GM21737 (cell line): ENCODE results near the gene CTNNBL1.

ENCODE experiments used
- ATAC-seq: cut with Tn5 transposase; IDR thresholded peaks from one replicate; pipeline ENCODE4 v1.9.1; 2021; ENCODE audit warnings: mild to moderate bottlenecking, moderate library complexity; ENCODE audit not compliant: unreplicated experiment

CTNNBL1 gene

DNA sequence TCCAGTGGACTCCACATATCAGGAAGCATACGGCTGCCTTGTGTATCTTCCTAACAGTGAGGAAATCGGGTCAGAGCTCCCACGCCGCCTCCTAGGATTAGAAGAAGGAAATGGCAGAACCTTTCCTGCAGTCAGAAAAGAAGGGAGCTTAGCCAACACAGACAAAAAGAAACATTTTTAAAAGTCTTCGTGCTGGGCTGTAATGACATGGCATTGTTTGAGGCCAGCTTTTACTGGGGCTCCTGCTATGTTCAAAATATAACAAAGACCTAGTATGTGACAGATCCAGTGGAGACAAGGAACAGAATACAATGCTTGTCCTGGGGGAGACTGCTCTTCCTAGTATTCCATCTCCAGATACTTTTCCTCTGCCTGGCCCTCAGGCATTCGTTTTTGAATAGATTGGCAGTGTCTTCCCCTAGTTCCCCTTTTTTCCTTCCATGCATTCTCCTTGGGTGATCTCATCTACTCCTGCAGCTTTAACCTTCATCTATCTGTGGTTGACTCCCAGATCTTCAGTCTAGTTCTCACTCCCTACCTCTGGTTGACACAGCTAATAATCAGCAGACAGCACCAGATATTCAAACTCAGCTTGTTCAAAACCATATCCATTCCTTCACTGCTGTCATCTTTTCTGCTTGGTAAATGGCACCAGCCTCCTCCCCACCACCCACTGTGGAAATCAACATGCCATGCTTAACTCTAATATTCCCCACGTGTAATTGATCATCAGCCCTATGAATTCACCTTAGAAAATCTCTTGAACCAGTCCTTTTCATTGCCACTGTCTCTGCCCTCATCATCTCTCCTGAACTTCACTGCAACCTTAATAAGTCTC lies 114.6 kb downstream of the CTNNBL1 start:
- ATAC-seq = no peak

DNA sequence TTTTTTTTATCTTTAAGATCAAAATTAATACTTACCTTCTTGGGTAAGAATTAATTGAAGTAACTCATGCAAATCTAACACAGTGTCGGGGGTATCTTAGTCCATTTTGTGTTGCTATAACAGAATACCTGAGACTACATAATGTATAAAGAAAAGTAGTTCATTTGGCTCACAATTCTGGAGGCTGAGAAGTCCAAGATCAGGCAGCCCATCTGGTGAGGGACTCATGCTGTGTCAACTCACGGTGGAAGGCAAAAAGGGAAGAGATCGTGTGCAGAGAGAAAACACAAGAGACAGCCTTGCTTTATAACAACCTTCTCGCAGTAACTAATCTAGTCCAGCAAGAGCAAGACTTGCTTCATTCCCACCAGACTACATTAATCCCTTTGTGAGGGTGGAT lies 116.2 kb downstream of the CTNNBL1 start:
- ATAC-seq = no peak

DNA sequence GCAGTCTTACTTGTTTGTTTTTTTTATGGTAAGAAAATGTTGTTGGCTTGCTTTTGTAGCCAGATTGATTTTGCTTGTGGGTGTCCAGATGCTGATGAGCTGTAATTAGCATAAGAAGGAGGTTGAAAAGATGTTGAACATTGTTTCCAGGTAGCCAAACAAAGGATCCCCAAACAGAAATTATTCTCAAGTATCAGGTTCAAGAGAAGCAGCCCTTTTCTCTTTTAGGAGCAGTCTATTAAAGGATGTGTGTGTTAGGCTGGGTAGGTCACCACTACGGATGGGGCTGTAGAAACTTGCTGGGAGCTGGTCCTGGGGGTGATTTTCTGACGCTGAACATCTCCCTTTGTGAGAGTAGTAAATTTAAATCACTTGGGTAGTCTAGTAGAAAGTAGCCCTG lies 122.2 kb downstream of the CTNNBL1 start:
- no peak for ATAC-seq

DNA sequence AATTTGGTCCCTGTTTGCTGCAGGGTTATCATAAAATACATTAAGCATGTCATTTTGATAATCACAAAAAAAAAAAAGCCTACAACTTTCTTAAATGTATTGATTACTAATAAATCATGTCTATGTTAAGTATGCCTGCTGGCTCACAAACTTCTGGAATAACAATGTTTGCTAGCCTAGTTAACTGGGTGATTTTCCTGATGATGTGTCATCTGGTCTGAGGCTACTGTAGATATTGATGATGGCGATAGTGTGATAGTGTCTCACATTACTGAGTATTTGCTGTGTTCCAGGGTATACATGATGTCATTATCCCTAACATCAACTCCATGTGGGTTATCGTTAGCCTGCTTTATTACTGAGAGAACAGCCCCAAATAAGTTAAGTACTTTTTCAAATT lies 122.9 kb downstream of the CTNNBL1 start:
- no peak for ATAC-seq

DNA sequence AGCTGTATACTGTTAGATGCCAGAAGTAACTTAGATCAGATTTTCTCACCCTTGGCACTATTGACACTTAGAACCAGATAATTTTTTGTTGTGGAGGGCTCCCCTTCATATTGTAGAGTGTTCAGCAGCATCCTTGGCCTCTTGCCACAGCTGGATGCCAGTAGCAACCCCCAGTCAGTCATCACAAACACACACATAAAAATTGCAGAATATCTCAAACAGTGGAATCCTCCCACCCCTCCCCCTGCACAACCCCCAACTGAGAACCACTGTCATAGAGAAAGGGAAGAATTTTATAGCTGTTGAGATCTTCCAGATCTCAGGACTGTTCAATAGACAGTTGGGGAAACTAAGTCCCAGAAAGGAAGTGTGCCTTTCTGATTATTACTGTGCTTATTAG lies 127.9 kb downstream of the CTNNBL1 start:
- no peak for ATAC-seq

DNA sequence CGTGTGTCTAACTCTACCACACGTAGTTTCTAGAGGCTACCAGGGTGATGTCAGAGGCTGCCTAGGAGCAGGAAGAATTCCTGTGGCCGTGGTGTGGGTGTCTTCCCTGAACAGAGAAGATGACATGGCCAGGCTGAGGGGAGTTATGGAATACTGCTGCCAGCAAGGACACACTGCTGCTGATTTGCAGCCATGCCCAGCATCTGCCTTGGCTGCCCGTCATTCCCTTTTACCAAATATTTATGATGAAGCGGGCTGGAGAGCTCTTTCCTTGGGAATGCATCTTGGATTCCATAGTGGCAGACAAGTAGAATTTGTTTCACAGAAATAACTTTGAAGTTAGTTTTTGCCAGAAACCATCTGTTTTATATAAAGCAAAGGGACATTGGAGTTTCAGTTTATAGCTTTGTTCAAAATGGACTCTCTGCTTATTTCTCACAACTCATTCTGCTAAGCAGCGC lies 128.3 kb downstream of the CTNNBL1 start:
- no peak for ATAC-seq

DNA sequence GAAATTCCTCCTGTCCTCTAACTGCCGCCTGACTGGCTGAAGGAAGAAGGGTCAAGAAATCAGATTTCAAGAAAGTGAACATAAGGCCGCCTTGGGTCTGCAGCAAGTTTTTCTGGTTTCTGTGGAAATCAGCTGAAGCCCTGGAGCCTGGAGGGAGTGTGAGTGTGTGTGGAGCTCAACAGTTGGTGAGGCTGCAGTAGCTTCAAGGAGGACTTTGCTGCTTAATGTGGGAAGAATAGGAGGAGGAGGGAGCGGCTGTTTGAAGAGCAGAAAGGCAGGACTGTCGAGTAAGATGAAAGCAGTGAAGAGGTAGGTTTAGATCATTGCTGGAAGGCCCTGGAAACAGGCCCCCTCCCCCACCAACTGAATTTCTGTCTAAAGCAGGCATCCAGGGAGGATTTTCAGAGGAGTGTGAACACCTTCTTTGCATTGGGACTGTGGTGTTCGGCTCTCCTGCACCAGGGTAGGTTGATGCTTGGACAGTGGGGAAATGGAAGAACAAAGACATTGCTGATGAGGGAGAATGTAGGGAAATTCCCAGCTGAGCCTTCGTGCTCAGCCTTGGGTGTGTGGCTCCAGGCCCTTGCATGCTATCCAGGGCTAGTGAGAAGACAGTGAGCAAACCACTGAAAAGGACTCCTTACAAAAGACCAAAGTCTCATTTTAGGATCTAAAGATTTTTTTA lies 129.6 kb downstream of the CTNNBL1 start:
- ATAC-seq = no peak

DNA sequence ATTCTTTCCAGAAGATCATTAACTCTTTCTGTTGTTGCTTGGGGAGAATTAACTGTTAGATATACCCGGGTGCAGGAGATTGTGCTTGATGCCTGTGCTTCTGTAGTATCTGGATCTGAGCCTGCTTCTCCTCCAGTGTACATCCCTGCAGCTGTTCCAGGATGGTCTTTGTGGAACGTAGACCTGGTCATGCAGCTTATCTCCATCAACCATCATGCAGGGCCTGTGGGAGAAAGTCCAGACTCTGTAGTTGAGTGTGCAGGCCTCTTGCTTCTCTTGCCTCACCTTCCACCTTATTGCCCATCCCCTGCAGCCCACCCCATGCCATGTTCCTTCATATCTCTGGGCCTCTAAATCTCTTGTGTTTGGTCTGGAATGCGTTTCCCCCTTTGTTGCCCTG lies 133.8 kb downstream of the CTNNBL1 start:
- ATAC-seq = no peak

DNA sequence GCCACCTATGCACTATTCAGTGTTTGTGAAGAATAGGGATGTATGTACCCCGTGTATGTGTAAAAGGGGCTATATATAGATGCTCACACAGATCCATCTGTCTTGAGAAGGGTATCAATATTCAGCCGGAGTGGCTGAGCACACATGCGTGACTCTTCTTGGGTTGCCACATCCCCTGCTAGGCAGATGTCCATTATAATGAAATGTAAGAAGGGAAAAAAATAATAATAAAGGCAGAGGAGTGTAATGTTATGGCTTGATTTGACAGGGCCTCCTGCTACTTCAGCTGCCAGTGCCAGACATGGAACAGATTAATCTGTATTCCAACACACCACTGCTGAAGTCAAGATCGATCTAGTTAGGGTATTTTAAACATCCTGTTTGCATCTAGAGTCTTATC lies 134.9 kb downstream of the CTNNBL1 start:
- ATAC-seq = no peak

DNA sequence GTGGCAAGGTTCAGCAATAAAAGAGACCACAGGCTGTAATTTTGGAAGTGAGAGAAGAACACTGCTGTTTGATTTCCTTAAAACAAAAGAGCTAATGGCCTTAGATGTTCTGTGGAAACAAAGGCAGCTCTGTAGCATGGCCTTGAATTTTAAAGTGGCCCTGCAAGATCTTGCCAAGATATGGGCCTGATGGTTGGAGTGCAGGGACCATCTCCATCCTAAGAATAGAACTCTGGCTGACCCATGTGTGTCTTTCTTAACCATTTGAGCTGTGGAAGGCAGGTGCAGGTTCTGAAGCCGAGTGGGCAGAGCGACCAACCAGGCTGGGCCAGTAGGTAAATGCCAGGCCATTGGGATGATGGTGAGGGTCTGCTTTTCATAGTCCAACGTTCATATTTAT lies 135.3 kb downstream of the CTNNBL1 start:
- no peak for ATAC-seq

DNA sequence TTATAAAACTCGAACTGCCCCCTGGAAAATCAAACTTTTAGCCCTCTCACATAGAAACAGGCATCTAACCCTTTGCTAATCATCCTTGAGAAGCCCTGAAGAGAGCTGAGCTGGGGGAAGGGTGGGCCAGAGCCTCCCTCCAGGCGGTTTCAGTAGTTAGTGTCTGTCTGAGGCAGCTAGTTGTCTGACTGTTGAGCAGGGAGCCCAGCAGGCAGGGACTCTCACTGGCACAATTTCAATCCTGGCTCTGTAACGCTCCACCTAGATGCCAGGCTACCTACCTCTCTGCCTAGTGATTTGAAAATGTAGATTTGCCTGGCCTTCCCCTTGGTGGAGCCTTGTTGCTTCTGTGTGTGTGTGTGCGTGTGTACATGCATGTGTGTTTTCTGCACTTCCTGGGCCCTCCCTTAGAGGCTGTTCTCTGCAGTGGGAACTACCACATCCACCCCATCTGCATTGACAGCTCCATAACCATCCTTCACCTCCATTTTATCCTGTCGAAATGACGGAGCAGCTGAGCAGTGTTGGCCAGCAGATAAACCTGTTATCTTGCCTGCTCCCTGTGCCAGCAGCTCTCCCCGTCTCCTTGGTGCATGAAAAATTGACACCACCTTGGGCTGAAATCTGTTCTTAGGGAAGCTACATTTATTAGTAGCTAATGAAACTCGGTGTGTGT lies 139.5 kb downstream of the CTNNBL1 start:
- no peak for ATAC-seq

DNA sequence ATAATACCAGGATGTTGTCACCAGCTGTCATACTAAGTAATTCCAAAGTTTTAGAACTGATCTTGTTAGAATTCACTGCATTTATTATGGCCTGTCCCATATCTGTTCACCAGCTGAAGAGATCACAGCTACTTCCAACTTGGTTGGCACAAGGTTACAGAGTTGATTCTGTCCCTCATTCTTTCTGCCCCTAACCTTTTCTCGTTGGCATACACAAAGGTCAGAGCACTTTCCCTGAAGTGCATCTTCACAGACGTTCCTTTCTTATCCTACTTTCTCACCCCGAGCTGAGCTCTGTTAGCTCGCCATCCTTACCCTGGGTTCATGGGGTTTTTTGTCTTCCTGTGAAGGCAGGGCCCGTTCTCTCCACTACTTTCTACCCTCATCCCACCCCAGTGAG lies 143.1 kb downstream of the CTNNBL1 start:
- no peak for ATAC-seq

DNA sequence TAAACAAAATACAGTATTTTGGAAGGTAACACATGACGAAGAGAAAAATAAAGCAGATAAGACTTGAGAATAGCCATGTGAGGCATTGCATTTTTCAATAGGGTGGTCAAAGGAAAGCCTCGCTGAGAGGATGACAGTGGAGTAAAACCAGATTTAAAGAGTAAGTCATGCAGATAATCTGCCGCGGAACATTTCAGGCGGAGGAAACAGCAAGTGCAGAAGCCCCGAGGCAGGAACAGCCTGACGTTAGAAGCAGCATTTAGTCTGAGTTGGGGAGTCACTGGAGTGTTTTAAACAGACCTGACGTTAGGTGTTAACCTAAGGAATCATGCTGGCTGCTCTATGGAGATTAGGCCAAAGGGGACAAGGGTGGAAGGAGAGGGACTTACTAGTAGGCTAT lies 144.1 kb downstream of the CTNNBL1 start:
- no peak for ATAC-seq

DNA sequence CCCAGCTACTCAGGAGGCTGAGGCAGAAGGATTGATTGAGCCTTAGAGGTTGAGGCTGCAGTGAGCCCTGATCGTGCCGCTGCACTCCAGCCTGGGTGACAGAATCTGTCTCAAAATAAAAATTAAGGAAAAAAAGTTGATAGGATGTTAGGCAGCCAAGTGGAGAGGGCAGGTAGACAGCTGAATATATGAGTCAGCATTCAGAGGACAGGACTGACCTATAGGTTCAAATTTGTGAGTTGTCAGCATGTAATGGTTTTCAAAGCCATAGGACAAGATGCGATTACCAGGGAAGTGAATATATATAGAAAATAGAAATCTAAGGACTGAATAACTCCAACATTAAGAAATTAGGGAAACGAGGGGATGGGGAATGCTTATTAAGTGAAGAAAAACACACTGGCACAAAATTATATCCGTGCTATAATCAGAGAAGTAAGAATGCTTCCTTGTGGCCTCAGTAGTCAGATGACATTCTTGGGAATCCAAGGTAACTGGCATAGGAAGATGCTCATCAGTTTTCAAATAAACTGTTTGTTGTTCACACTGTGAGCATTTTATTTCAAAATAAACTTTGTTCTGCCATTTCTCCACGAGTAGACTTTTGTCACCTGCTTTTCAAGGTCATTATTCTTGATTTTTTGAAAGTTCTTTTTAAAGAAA lies 145.1 kb downstream of the CTNNBL1 start:
- ATAC-seq = no peak

DNA sequence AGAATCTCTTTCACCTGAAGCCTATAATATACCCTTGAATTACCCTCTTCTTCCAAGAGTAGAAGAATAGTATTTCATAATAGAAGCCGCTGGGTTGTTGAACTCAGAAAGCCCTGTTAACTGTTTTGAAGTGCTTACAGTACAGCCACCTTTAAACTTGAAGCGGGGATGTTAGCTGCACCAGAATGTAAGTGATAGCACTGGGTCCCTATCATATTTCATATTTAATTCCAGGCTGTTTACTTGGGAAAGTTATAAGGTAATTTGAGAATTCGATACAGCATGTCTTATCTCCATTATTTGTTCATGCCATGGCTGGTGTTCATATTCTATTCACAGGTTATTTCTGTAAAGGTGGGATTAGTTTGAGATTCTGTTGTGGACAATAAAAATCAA lies 145.6 kb downstream of the CTNNBL1 start:
- no peak for ATAC-seq

DNA sequence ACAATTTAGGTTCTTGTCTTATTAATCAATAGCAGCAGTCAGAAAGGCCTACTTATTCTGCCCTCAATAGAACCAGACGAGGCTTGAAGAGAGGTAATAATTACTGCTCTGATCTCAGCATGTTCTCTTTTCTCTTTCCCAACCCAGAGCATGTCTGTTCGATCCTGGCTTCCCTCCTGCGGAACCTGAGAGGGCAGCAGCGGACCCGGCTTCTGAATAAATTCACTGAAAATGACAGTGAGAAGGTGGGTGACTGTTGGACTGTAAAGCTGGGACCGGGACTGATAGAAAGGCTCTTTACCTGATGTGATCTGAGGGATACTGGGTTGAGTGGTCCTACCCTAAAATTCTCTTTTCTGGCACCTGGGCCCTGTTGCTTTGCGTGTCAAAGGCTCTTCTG lies 146.1 kb downstream of the CTNNBL1 start:
- ATAC-seq = no peak

DNA sequence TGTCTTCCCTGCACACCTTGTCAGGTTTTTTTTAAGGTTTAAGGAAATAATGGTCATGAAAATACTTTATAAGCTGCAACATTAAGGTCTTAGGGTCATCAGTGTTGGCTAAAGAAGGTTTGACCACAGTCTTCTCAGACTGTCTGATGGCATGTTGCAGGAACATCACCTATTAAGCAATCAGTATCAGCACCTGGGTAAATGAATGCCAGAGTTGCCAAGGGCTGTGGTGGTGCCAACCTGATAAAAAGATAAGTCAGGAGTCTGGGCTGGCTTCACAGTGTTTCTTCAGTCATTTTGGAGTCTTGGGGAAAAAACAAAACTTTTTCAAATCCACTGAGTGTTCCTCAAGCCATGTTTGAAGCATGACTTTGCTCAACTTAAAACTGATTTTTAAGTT lies 147.6 kb downstream of the CTNNBL1 start:
- no peak for ATAC-seq

DNA sequence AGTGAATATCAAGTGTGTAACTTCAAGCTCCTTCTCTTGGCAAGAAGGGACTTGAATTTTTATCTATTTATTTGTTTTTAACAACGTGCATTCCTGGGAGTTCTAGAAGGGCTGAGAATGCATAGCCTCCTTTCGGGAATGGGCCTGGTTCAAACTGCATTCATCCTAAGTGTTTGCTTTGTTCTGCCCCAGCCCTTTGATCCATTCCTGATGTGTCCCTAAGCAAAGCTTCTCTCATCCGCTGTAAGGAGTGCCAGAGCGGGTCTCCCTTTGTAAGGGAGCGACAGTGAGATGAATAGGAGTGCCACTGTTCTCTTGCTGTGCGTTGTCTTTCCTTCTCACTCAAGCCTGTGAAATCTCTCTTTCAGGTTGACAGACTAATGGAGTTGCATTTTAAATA lies 148.1 kb downstream of the CTNNBL1 start:
- no peak for ATAC-seq

DNA sequence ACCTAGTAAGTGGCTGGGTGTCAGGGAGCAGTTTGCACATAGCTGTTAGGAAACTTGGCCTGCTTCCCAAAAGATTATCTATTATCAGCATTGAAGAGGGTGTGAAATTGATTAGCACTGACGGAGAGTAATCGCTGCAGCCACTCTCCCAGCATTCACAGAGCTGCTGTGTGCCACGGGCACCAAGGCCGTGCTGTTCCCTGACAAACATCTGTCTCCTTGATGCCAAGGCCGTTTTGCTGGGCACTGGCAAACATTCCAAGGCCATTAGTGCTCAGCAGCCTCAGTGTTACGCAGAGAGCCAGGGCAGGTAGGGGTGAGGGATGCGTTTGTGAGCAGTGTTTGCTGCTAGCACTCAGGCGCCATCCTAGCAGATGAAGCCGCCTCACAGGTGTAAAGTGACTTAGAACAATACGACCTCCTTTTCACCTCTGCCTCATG lies 151.4 kb downstream of the CTNNBL1 start:
- no peak for ATAC-seq

DNA sequence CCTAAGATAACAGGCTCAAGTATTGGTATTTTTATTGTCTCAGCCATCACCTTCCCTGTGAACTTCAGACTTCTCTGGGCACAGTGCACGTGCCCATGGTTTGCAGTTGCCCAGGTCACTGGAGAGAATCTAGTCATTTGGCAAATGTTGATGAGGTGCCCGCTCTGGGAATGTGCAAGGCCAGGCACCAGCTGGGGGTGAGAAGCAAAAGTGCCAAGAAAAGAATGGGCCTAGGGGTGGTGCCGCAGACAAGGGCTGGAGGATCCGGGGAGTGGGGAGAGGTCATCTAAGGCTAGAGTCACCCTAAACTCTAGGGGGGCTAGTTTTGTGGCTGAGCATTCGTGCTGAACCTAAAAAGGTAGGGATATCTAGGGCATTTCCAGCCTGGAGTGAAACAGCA lies 152.0 kb downstream of the CTNNBL1 start:
- ATAC-seq = no peak

DNA sequence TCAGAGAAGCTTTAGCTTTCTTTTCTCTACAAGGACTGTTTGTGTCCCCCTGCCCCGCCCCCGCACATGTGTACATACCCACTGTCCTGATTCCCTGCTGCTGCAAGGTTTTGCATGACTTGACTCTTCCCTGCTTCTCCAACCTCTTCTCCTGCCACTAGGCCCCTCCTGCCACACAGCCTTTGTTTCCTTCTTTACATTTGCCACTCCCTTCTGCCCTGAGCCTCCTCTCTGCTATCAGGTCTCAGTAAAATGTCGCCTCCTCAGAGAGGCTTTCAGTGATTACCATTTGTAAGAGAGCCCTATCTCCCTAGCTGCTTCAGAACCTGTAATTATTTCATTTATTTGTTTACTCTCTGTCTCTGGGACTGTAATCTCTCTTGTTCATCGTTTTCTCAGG lies 152.7 kb downstream of the CTNNBL1 start:
- no peak for ATAC-seq
